BE2C (cell line): ENCODE results near the gene SLC27A4.

ENCODE experiments used
- DNase-seq: peaks from one replicate; pipeline ENCODE4 v3.0.0-alpha.2; 2020
- H3K27me3 ChIP-seq: fragments of 250-450 bp; sonication (Bioruptor Pico); 2 replicates; pipeline ENCODE4 v1.5.1; 2020; ENCODE audit warnings: mild to moderate bottlenecking
- H3K36me3 ChIP-seq: fragments of 250-450 bp; sonication (Bioruptor Pico); 2 replicates; pipeline ENCODE4 v1.5.1; 2020; ENCODE audit warnings: mild to moderate bottlenecking
- H3K4me1 ChIP-seq: fragments of 250-450 bp; sonication (Bioruptor Pico); 2 replicates; pipeline ENCODE4 v1.5.1; 2020
- H3K4me3 ChIP-seq: 2 replicates; pipeline ENCODE4 v1.5.1; 2011; ENCODE audit warnings: low read depth, low read length
- H3K9me3 ChIP-seq: fragments of 250-450 bp; sonication (Bioruptor Pico); 2 replicates; pipeline ENCODE4 v1.5.1; 2020
- TF ChIP-seq, protein P1 (sequence below): IDR thresholded peaks from 2 replicates; pipeline ENCODE4 v1.5.1; 2012; ENCODE audit warnings: mild to moderate bottlenecking, low read depth, low read length

SLC27A4 gene

DNA sequence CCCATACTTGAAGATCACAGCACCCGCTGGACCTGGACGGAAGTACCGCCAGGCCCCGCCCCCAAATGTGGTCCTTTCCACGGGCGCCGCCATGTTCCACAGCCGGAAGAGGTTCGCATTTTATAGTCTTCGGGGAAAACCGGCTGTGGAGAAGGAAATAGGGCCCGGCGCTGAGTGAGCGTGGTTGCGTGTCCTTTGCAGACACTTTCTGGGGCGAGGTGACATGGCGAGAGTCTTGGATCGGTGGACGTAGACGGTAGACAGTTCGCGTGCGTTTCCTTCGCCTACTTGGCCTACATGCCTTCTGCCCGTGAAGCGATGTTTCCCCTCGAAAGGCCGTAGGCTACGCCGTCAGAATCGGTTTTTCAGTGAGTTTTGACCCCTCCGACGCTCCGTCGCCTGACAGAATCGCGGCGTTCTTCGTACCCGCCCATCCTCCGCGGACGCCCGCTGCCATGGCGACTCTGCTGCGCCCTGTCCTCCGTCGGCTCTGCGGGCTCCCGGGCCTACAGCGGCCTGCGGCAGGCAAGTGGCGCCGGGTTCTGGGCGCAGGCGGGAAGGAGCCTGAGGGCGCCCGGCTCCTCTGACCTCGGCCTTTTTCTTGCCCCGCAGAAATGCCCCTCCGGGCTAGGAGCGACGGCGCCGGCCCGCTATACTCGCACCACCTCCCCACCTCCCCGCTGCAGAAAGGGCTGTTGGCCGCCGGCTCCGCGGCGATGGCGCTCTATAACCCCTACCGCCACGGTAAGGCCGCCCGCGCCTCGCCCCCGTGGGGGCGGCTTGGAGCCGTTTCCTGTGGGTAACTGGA lies 17.7 kb upstream of the SLC27A4 start, which contains the start of the genes COQ4 and TRUB2:
TSS of gene COQ4 (plus strand) at position 436 of the 808 bp plus-strand sequence. CDS start at position 456, 20 bp downstream.
TSS of gene TRUB2 (minus strand) at position 44 of the 808 bp plus-strand sequence. CDS start at position 5, 39 bp downstream.
- H3K4me1 ChIP-seq, result no peaks in the 10 kb centered on the region
- no peaks in the 10 kb centered on the region for H3K9me3 ChIP-seq
- no peaks in the 10 kb centered on the region for H3K27me3 ChIP-seq
- TF ChIP-seq, protein P1, sequence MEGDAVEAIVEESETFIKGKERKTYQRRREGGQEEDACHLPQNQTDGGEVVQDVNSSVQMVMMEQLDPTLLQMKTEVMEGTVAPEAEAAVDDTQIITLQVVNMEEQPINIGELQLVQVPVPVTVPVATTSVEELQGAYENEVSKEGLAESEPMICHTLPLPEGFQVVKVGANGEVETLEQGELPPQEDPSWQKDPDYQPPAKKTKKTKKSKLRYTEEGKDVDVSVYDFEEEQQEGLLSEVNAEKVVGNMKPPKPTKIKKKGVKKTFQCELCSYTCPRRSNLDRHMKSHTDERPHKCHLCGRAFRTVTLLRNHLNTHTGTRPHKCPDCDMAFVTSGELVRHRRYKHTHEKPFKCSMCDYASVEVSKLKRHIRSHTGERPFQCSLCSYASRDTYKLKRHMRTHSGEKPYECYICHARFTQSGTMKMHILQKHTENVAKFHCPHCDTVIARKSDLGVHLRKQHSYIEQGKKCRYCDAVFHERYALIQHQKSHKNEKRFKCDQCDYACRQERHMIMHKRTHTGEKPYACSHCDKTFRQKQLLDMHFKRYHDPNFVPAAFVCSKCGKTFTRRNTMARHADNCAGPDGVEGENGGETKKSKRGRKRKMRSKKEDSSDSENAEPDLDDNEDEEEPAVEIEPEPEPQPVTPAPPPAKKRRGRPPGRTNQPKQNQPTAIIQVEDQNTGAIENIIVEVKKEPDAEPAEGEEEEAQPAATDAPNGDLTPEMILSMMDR, result no peak
- peaks cover 36% of the 10 kb centered on the region for H3K36me3 ChIP-seq
- DNase-seq, result peak; percentile 96
- H3K4me3 ChIP-seq, result peak within 1 kb of the TSS; percentile 71

DNA sequence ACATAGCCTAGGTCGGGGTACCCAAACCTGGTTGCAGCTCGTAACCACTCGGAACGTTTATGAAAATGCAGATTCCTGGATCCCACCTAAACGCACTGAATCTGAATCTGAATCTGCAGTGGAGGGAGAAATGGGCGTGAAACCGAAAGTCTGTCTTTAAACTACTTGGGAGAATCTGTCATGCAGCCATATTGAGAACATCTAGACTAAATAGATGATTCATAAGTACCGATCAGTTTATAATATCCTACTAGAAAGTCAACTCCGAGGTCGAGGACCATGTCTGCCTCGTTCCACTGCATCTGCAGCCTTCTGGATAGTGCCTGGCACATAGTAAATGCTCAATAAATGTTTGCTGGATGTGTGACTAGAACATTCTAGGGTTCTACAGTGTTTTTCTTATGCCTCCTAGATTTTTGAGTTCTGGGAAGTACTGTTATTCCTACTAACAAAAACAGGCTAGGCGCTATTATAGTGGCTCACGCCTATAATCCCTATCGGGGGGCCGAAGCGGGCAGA lies 17.1 kb upstream of the SLC27A4 start:
- DNase-seq, result no peak
- H3K27me3 ChIP-seq, result no peaks in the 10 kb centered on the region
- no peaks in the 10 kb centered on the region for H3K9me3 ChIP-seq
- TF ChIP-seq, protein P1, result no peak
- H3K36me3 ChIP-seq, result peaks cover 29% of the 10 kb centered on the region
- no peaks in the 10 kb centered on the region for H3K4me1 ChIP-seq
- H3K4me3 ChIP-seq, result peak overlapping the region; percentile 71

DNA sequence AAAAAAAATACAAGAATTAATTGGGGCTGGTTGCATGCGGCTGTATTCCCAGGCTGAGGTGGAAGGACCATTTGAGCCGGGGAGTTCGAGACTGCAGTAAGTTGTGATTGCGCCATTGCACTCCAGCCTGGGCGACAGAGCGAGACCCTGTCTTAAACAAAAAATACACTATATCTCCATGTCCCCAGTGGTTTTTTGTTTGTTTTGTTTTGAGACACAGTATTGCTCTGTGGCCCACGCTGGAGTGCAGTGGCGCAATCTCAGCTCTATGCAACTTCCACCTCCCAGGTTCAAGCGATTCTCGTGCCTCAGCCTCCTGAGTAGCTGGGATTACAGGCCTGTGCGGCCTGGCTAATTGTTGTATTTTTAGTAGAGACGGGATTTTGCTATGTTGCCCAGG lies 16.5 kb upstream of the SLC27A4 start:
- H3K36me3 ChIP-seq, result peaks cover 25% of the 10 kb centered on the region

DNA sequence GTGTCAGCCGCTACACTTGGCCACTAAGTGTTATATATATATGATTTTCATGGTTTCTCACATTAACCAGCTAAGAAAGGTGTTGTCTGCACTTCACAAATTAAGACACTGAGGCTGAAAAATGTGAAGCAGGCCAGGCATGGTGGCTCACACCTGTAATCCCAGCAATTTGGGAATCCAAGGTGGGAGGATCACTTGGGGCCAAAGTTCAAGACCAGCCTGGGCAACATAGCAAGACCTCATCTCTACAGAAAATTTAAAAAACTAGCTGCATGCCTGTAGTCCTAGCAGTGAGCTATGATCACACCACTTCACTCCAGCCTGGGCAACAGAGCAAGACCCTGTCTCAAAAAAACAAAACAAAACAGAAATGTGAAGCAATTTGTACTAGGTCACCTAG lies 15.9 kb upstream of the SLC27A4 start:
- Histone ChIP-seq H3K4me1 (no peaks in the 10 kb centered on the region), H3K27me3 (no peaks in the 10 kb centered on the region), H3K4me3 (no peak overlapping the region), H3K9me3 (no peaks in the 10 kb centered on the region), H3K36me3 (peaks cover 25% of the 10 kb centered on the region)
- no peak for DNase-seq
- TF ChIP-seq, protein P1, result no peak

More for the DNA sequence above, 16.5 kb upstream of the SLC27A4 start:
- DNase-seq, result no peak
- H3K4me1 ChIP-seq, result no peaks in the 10 kb centered on the region
- no peaks in the 10 kb centered on the region for H3K9me3 ChIP-seq
- H3K27me3 ChIP-seq, result no peaks in the 10 kb centered on the region
- TF ChIP-seq, protein P1, result no peak
- peak overlapping the region; percentile 71 for H3K4me3 ChIP-seq

DNA sequence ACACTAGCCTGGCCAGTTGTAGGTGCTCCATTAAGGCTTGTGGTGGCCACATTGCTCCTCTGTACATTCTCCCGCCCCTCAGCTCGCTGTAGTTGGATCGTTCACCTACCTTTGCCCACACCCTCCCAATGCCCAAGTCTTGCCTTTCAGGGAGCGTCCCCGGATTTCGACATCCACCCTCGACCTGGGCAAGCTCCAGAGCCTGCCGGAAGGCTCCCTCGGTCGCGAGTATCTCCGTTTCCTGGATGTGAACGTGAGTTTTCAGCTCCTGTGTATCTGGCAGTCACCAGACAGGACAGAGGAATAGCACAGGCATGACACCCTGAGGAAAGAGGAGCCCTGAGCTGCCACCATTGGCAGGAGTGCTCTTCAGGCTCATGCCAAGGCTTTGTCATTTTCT lies 14.7 kb upstream of the SLC27A4 start:
- H3K9me3 ChIP-seq, result no peaks in the 10 kb centered on the region
- H3K4me3 ChIP-seq, result no peak overlapping the region
- DNase-seq, result no peak
- TF ChIP-seq, protein P1, result no peak
- H3K36me3 ChIP-seq, result peaks cover 23% of the 10 kb centered on the region
- no peaks in the 10 kb centered on the region for H3K4me1 ChIP-seq
- H3K27me3 ChIP-seq, result no peaks in the 10 kb centered on the region

DNA sequence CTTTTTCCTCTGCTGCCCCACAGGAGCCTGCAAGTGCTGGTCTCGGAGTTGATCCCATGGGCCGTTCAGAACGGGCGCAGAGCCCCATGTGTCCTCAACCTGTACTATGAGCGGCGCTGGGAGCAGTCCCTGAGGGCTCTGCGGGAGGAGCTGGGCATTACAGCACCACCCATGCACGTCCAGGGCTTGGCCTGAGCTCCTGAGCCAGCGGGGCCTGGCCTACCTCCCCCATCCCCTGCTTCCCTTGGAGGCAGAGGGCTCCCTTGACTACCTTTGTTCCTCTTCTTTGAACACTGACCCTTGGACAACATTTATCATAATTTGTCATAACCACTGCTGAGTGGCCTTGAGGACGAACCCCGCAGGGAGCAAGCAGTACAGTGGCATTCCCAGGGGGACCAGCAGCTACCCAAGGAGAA lies 6.9 kb upstream of the SLC27A4 start:
- H3K27me3 ChIP-seq, result no peaks in the 10 kb centered on the region
- no peaks in the 10 kb centered on the region for H3K9me3 ChIP-seq
- H3K36me3 ChIP-seq, result peaks cover 4% of the 10 kb centered on the region
- TF ChIP-seq, protein P1, result no peak
- H3K4me1 ChIP-seq, result no peaks in the 10 kb centered on the region
- DNase-seq, result no peak
- no peak overlapping the region for H3K4me3 ChIP-seq
